Lung (tissue), 12 donors: Measurements from ENCODE around the gene PTGES3. TPM values are rescaled to one million over a fixed set of nuclear protein-coding genes. Genes with fewer than 3 reads are reported as not detected.

ENCODE experiments used
- ATAC-seq: fragments of 200-7000 bp; cut with Tn5 transposase; one replicate; pipeline ENCODE4 v1.9.1; 2020; ENCODE audit warnings: moderate number of reproducible peaks; ENCODE audit not compliant: insufficient read depth, low FRiP score
- DNase-seq, 3 donors: peaks; one replicate each; pipeline ENCODE4 v3.0.0-alpha.2; 2013 to 2017
- H3K27ac ChIP-seq, 2 donors: one replicate each; pipeline ENCODE4 v1.5.1; 2013; ENCODE audit warnings: mild to moderate bottlenecking in 2 of 2, moderate library complexity in 2 of 2, control low read depth in 1 of 2, inconsistent platforms in 1 of 2, low read depth in 1 of 2, low read length in 1 of 2
- H3K27me3 ChIP-seq, 3 donors: one replicate each; pipeline ENCODE4 v1.5.1; 2013; ENCODE audit warnings: low read length in 2 of 3; ENCODE audit not compliant: control insufficient read depth in 3 of 3, insufficient read depth in 3 of 3
- H3K36me3 ChIP-seq, 4 donors: one replicate each; pipeline ENCODE4 v1.5.1; 2013; ENCODE audit warnings: low read length in 4 of 4, mild to moderate bottlenecking in 1 of 4, moderate library complexity in 1 of 4; ENCODE audit not compliant: control insufficient read depth in 4 of 4, insufficient read depth in 4 of 4
- H3K4me1 ChIP-seq, 5 donors: one replicate each; pipeline ENCODE4 v1.5.1; 2013; ENCODE audit warnings: low read length in 5 of 5, mild to moderate bottlenecking in 2 of 5, moderate library complexity in 1 of 5; ENCODE audit not compliant: control insufficient read depth in 5 of 5, insufficient read depth in 5 of 5
- H3K4me3 ChIP-seq: one replicate; pipeline ENCODE4 v1.5.1; 2013; ENCODE audit warnings: mild to moderate bottlenecking, control low read depth, moderate library complexity
- H3K9ac ChIP-seq, 2 donors: one replicate each; pipeline ENCODE4 v1.5.1; 2013; ENCODE audit warnings: low read length in 2 of 2, control low read depth in 1 of 2; ENCODE audit not compliant: insufficient read depth in 1 of 2
- H3K9me3 ChIP-seq, 4 donors: one replicate each; pipeline ENCODE4 v1.5.1; 2013; ENCODE audit warnings: low read length in 3 of 4, mild to moderate bottlenecking in 1 of 4, moderate library complexity in 1 of 4; ENCODE audit not compliant: control insufficient read depth in 4 of 4, insufficient read depth in 3 of 4
- CTCF ChIP-seq: IDR thresholded peaks from 2 replicates; pipeline ENCODE4 v1.5.1; 2012; ENCODE audit warnings: mild to moderate bottlenecking; ENCODE audit errors: control extremely low read depth, extremely low read depth
- WGBS, 2 donors: extraction: QIAGEN DNeasy Blood & Tissue Kit; methylation state at CpG; one replicate each; pipeline ENCODE4 v1.1.7; 2013; 5-methylcytosine and 5-hydroxymethylcytosine counted together
- polyA plus RNA-seq, 2 donors: library from polyadenylated mRNA; stranded (reverse); fragments of 200-250 nt; gene quantifications; one replicate each; pipeline ENCODE4 v1.2.1, GENCODE V29; 2013
- total RNA-seq, 2 donors: library from RNA; depleted of rRNA in 1 of 2; stranded (reverse); fragments of >200 nt in 1 of 2; gene quantifications; one replicate each; pipeline ENCODE4 v1.2.1, GENCODE V29; 2014 to 2021
- donor health status: control.
- donor health status: control.
- donor health status: Bipolar disorder and iron deficiency.
- donor health status: healthy.
- donor health status: DM: yes; HTN: yes; CAD: no.

PTGES3 gene
- total and polyA plus RNA-seq, 4 donors, result 88.6 to 180 (median 152) TPM

GRCh38 chr12:56641219-56641618 is 46.9 kb downstream of the PTGES3 start:
- TF ChIP-seq CTCF, result no peak

GRCh38 chr12:56637621-56638020 is 50.5 kb downstream of the PTGES3 start:
- Histone ChIP-seq H3K9ac (peak overlapping the region in 1 of 2 donors; percentile 73), H3K27me3 (no peaks in the 10 kb centered on the region), H3K9me3 (no peaks in the 10 kb centered on the region), H3K36me3 (peaks cover 30 to 40% (median 36%) of the 10 kb centered on the region in 4 donors), H3K4me1 (peaks cover 8 to 43% (median 13%) of the 10 kb centered on the region in 5 donors), H3K4me3 (no peak overlapping the region), H3K27ac (no peak overlapping the region)
- TF ChIP-seq CTCF, result no peak
- no peak for DNase-seq
- 60 to 72% methylated on average over 2 of the region's 2 CpGs for WGBS, 2 donors
- no peak for ATAC-seq

More at GRCh38 chr12:56641219-56641618, 46.9 kb downstream of the PTGES3 start:
- no peak for DNase-seq
- peaks cover 40 to 56% (median 47%) of the 10 kb centered on the region in 4 donors for H3K36me3 ChIP-seq
- no peak overlapping the region for H3K9ac ChIP-seq
- 79 to 85% methylated on average over 6 of the region's 6 CpGs for WGBS, 2 donors
- no peak overlapping the region for H3K27ac ChIP-seq
- H3K4me1 ChIP-seq, result peaks cover 0 to 25% (median 7%) of the 10 kb centered on the region in 5 donors
- ATAC-seq, result no peak
- no peaks in the 10 kb centered on the region for H3K9me3 ChIP-seq
- H3K4me3 ChIP-seq, result no peak overlapping the region
- no peaks in the 10 kb centered on the region for H3K27me3 ChIP-seq

GRCh38 chr12:56636675-56637540 is 51.2 kb downstream of the PTGES3 start:
- peak; percentile 71 for ATAC-seq
- DNase-seq, result peak; percentile 100
- no peaks in the 10 kb centered on the region for H3K27me3 ChIP-seq
- peaks cover 11 to 50% (median 18%) of the 10 kb centered on the region in 5 donors for H3K4me1 ChIP-seq
- H3K9ac ChIP-seq, result peak overlapping the region in 1 of 2 donors; percentile 93
- 1 to 3% methylated on average over 12 of the region's 12 CpGs for WGBS, 2 donors
- H3K4me3 ChIP-seq, result no peak overlapping the region
- H3K27ac ChIP-seq, result peak overlapping the region; percentile 77 to 95
- peaks cover 22 to 32% (median 29%) of the 10 kb centered on the region in 4 donors for H3K36me3 ChIP-seq
- TF ChIP-seq CTCF, result peak; percentile 45
- no peaks in the 10 kb centered on the region for H3K9me3 ChIP-seq
